IMR-90 (cell line): ENCODE measurements around the gene ZNF277.

Experiments
- CHD1 ChIP-seq: IDR thresholded peaks from 2 replicates; pipeline ENCODE4 v1.6.1; 2012; ENCODE audit warnings: low read depth, low read length, improper control_type of control experiment
- CTCF ChIP-seq: conservative IDR thresholded peaks from 2 replicates; pipeline ENCODE4 v1.5.1; 2012; ENCODE audit warnings: mild to moderate bottlenecking, low read depth, low read length, improper control_type of control experiment
- ELK1 ChIP-seq: fragments of 150-350 bp; IDR thresholded peaks from 2 replicates; pipeline ENCODE4 v1.6.1; 2016; ENCODE audit warnings: low read depth, mild to moderate bottlenecking, low read length, moderate library complexity, borderline replicate concordance
- MXI1 ChIP-seq: IDR thresholded peaks from 2 replicates; pipeline ENCODE4 v1.6.1; 2012; ENCODE audit warnings: low read depth, mild to moderate bottlenecking, low read length, moderate library complexity, borderline replicate concordance
- POLR2A ChIP-seq: IDR thresholded peaks from 2 replicates; pipeline ENCODE4 v1.6.1; 2012; ENCODE audit warnings: mild to moderate bottlenecking, low read depth, low read length

- TF ChIP-seq CTCF (no peak), ELK1 (no peak), MXI1 (no peak), CHD1 (no peak), POLR2A (no peak)
Observed at GRCh38 chr7:112322070-112322469, 115.6 kb downstream of the ZNF277 start.
